Activated CD4-positive, alpha-beta T cell treated with anti-CD3 and anti-CD28 coated beads, Interleukin-10, Interleukin-2, amounts not matched to agents 100 ng/mL and 50 ng/mL, durations not matched to agents 16 hours and 8 hours (primary cell): ENCODE measurements around the gene ARHGAP26.
"Not testable (repeated sequence)": the region's sequence is repeated elsewhere in the genome, so short reads cannot be mapped to it uniquely, and the experiment has no call there.

ENCODE experiments used
- DNase-seq: peaks from one replicate; pipeline ENCODE4 v3.0.0-alpha.2; 2020

ARHGAP26 gene

GRCh38 chr5:142941245-142941644 lies 171.1 kb downstream of the ARHGAP26 start:
- peak; percentile 21 for DNase-seq

DNA sequence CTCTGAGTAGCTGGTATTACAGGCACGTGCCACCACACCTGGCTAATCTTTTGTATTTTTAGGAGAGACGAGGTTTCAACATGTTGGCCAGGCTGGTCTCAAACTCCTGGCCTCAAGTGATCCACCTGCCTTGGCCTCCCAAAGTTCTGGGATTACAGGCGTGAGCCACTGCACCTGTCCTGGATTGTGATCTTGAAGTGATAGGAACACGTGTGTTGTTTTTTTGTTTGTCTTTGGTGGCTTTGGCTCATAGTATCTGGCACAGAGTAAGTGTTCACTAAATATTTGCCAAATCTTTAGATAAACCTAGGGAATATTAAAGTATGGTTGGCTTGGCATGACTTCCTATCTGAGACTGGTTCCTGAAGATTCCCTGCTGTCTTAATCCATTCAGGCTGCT lies 172.7 kb downstream of the ARHGAP26 start:
- DNase-seq = no peak

GRCh38 chr5:142944140-142944539 lies 174.0 kb downstream of the ARHGAP26 start:
- no peak for DNase-seq

- DNase-seq = no peak
Measured at GRCh38 chr5:142945321-142945720, 175.1 kb downstream of the ARHGAP26 start.

- no peak for DNase-seq
Measured at GRCh38 chr5:142945845-142946244, 175.7 kb downstream of the ARHGAP26 start.

- no peak for DNase-seq
Measured at GRCh38 chr5:142946547-142947426, 176.6 kb downstream of the ARHGAP26 start.

- no peak for DNase-seq
Measured at GRCh38 chr5:142947427-142947709, 177.2 kb downstream of the ARHGAP26 start.

DNA sequence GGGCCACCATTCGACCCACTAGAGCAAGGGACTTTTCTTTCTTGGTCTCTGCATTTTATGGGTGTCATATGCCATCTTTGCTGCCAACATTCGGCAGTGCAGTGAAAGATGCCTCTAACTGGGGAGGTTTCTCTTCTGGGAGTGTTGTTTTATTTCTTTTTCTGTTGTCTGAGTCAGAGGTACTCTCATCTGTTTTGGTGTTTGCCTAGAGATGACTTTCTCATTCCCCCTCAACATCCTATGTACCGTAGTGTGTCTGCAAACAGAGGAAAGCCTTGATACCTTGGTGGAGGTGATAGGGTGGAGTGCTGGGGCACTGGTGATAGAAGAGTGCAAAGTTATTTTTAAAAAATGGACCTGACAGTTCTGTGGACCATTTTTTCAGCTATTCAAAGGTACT lies 182.1 kb downstream of the ARHGAP26 start:
- no peak for DNase-seq

- DNase-seq = not testable (repeated sequence)
Measured at GRCh38 chr5:142952871-142953270, 182.7 kb downstream of the ARHGAP26 start.

DNA sequence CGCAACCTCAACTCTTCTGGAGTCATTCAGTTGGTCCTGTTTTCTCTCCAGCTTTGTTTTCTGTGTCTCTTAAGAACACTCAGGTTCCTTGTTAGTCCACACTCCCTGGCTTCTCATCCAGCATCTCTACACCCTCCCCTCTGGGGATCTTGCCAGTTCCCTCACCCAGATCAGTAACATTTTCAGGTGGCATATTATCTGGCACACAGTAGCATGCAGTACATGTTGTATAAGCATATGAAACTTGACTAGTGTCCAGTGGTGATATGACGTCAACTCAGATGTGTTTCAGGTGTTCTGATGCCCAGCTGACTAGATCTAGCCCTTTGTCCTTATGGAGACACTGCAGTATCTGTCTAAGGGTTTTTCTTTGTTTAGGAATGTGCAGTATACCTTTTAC lies 184.3 kb downstream of the ARHGAP26 start:
- no peak for DNase-seq

GRCh38 chr5:142955628-142956027 lies 185.5 kb downstream of the ARHGAP26 start:
- no peak for DNase-seq

GRCh38 chr5:142957528-142957927 lies 187.4 kb downstream of the ARHGAP26 start:
- no peak for DNase-seq

GRCh38 chr5:142958944-142959682 lies 188.9 kb downstream of the ARHGAP26 start:
- no peak for DNase-seq

- no peak for DNase-seq
Measured at GRCh38 chr5:142959683-142960657, 189.8 kb downstream of the ARHGAP26 start.

GRCh38 chr5:142961440-142962173 lies 191.4 kb downstream of the ARHGAP26 start:
- no peak for DNase-seq

GRCh38 chr5:142962174-142962533 lies 192.0 kb downstream of the ARHGAP26 start:
- no peak for DNase-seq

DNA sequence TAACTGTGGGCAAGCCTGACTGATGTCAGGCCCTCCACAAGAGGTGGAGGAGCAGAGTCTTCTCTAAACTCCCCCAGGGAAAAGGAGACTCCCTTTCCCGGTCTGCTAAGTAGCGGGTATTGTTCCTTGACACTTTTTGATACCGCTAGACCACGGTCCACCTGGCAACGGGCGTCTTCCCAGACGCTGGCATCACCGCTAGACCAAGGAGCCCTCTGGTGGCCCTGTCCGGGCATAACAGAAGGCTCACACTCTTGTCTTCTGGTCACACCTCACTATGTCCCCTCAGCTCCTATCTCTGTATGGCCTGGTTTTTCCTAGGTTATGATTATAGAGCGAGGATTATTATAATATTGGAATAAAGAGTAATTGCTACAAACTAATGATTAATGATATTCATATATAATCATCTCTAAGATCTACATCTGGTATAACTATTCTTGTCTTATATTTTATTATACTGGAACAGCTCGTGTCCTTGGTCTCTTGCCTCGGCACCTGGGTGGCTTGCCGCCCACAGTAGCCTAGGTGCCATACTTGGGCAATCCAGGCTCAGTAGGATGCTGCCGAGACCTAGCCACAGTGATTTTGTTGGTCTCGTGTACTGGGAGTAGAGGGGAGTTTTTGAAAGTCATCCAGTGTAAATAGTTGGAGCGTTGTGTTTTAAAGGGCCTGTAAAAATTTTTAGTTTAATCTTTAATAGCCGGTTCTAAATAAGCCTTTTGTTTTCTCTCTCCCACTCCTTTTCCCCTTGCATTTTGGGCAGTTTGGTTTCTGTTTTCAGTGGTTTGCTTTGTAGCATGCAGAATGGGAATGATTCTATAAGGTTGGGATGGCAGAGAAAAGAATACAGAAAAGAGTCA lies 195.3 kb downstream of the ARHGAP26 start:
- not testable (repeated sequence) for DNase-seq

DNA sequence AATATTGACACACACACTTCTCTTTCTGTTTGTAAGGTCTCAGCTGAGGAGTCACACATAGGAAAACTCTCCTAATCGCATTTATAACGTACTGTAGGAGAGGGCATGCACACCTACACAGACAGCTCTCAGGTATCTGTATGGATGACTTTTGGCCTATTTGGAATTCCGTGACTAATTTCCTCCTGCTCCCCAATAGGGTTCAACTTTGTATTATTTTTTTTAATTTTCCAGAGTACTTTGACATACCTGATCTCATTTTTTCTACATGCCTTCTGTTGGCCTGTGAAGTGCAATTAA lies 195.9 kb downstream of the ARHGAP26 start:
- no peak for DNase-seq

DNA sequence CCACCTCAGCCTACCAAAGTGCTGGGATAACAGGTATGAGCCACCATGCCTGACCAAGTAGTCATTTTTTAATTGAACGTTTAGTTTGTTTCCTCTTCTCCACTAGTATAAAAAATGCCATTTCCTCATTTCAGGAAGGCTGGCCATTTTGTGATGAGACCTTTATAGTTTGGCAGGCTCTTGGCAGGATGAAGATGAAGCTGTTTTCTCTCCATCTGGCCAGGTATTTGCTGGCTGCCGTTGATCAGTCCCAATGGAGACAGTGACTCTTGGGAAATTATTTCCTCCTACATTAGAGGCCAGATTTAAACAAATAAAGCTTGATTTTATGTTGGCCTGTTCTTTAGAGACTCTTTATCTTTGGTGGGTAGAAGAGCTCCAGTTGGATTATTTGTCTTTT lies 199.0 kb downstream of the ARHGAP26 start:
- DNase-seq = no peak

DNA sequence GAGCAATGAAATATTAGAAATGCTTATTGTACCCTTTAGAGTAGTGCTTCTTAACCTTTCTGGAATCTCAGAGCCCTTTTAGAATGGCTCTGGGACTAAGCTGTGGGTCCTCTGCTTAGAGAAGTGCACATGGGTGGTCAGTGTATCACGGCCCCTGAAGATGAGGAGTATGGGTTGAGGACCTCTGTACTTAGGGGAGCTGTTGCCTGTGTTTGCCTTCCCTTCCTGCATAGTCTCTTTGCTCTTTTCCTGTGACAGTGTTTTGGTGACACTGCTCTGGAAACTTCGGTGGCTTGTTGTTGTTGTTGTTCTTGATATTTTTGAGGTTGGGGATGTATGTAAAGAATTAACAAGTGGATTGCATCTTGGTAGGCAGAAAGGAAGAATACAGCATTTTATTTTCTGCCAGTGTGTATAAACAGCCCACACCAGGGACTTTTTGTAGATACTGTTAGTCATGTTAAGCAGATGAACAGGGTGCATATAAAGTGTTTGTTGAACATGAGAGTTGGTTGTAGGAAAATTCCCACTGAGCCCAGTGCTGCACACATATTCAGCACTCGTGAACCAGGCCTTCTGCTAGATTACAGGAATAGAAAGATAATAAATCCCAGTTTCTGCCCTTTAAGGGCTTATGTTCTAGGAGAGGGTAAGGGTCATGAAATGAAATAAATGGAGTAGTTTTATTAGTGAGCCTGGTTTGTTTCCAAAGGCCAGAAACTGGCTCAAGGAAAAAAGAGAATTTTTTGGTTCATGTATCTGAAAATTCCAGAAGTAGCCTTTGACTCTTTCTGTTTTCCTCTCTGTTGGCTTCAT lies 199.7 kb downstream of the ARHGAP26 start:
- no peak for DNase-seq
